Right forelimb (tissue), 1 donor: ENCODE results near the gene SZRD1.
"Not testable (repeated sequence)": the region's sequence is repeated elsewhere in the genome, so short reads cannot be mapped to it uniquely, and the experiment has no call there.

Source experiments
- DNase-seq: peaks from one replicate; pipeline ENCODE4 v3.0.0-alpha.2; 2018

The SZRD1 gene

DNA sequence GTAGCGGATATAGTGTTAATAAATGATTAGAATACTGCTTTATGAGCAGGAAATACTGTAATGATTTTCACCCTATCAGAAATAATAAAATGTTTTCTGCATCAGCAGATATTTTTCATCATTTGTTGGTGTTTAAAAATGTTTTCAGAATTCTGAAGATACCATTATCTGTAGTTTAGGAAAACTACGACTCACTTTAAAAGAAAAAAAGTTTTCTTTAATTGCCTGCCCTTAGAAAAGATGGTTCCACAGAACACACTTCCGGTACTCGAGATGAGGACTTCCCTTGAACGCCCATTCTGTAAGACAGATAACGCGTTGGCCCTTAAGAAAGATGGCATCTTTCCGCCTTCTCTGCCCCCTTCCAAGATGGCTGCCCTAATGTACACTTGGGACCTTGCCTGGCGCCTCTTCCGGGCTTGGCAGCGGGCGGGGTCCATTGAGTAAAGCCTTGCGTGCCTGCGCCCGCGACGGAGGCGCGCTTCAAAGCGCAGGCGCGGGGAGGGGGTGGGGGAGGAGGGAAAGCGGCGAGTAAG is at the start of gene SZRD1:
Gene SZRD1 (plus strand): TSS at position 521 of the 536 bp plus-strand sequence. CDS start 16 bp downstream, outside the sequence.
- peak; percentile 99 for DNase-seq

GRCh38 chr1:16318555-16318954 is 48.5 kb upstream of the SZRD1 start:
- no peak for DNase-seq

DNA sequence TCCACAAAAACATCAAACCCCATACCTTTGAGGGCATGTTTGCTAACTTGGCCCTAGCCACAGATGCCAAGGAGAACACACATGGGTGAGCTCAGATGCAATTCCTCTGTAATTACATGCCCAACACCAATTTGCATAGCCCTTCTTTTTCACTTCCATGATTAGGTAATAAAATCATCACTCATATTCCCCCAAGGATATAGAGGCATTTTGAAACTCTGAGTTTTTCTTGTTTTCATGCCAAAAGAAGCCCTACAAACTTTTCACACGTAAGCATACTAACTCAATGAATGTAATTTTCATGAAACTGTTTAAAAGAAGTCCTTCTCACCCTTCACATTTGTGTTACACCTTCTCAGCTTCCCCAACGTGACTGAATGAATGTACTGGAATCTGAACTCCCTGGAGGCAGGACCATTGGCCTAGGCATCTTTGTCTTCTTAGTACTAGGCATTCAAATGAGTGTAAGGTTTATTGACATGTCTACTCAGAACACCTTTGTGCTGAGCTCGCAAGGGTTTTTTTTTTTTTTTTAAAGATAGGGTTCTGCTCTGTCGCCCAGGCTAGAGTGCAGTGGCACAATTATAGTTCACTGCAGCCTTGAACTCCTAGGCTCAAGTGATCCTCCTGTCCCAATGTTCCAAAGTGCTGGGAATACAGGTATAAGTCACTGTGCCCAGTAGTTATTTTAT is 45.7 kb upstream of the SZRD1 start:
- DNase-seq, result no peak

DNA sequence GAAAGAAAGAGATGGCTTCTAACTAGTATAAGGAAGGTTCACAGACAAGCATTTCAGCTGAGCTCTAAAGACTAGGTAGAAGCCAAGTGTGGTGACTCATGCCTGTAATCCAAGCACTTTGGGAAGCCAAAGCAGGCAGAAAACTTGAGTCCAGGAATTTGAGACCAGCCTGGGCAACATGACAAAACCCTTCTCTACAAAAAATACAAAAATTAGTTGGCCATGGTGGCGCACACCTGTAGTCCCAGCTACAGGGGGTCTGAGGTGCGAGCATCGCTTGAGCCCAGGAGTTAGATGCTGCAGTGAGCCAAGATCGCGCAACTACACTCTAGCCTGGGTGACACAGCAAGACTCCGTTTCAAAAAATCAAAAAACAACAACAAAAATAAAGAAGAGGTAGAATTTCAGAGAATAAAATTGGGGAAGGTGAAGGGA is 42.6 kb upstream of the SZRD1 start:
- DNase-seq, result no peak

GRCh38 chr1:16326833-16327404 is 40.1 kb upstream of the SZRD1 start:
- DNase-seq, result no peak

GRCh38 chr1:16334655-16335340 is 32.2 kb upstream of the SZRD1 start:
- no peak for DNase-seq

DNA sequence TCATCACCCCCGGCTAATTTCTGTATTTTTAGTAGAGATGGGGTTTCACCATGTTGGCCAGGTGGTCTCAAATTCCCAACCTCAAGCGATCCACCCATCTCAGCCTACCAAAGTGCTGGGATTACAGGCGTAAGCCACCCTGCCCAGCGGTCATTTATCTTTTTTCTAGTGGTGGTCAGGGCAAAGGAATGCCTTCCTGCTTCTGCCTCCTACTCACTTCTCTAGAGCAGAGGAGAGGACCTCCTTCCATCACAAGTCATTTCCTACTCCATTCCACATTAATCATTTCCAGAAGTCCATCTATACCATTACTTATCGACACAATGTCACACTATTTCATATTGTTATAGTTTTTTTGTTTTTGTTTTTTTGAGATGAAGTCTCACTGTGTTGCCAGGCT is 28.1 kb upstream of the SZRD1 start:
- no peak for DNase-seq

DNA sequence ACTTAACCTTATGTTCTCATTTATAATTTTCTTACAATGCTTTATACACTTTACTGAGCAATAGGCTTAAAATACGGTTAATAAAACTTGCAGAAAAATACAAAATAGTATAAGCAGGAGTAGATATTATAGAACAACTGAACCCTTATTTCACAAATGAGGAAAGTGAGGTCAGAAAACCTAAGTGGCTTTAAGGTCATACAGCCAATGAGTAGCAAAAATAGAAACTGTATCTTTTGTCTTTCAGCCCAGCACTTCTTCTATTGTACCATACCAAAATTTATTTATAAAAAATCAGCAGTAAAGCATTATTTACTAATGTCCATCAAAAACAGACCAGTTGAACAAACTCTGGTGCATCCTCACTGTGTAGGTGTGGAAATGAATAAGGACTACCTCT is 26.4 kb upstream of the SZRD1 start:
- DNase-seq, result no peak

DNA sequence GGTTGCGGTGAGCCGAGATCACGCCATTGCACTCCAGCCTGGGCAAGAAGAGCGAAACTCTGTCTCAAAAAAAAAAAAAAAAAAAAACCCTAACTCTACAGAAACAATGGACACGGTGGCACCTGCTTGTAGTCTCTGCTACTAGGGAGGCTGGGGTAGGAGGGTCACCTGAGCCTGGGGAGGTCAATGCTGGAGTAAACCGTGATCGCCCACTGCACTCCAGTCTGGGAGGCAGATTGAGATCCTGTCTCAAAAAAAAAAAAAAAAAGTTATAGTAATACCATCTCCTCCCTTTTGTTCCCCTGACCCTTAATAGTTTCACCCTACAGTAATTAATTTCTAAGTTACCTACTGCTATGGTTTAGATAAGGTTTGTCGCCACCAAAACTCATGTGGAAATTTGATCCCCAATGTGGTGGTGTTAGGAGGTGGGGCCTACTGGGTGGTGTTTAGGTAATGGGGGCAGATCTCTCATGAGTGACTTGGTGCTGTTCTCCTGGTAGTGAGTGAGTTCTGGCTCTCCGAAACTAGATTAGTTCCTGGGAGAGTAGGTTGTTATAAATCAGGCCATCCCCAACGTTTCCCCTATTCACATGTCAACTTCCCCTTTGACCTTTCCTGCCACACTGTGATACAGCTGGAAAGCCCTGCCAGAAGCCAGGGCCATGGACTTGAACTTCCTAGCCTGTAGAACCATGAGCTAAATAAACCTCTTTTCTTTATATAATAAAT is 24.5 kb upstream of the SZRD1 start:
- no peak for DNase-seq

- not testable (repeated sequence) for DNase-seq
These were observed 23.8 kb upstream of the SZRD1 start for GRCh38 chr1:16343276-16343675.

DNA sequence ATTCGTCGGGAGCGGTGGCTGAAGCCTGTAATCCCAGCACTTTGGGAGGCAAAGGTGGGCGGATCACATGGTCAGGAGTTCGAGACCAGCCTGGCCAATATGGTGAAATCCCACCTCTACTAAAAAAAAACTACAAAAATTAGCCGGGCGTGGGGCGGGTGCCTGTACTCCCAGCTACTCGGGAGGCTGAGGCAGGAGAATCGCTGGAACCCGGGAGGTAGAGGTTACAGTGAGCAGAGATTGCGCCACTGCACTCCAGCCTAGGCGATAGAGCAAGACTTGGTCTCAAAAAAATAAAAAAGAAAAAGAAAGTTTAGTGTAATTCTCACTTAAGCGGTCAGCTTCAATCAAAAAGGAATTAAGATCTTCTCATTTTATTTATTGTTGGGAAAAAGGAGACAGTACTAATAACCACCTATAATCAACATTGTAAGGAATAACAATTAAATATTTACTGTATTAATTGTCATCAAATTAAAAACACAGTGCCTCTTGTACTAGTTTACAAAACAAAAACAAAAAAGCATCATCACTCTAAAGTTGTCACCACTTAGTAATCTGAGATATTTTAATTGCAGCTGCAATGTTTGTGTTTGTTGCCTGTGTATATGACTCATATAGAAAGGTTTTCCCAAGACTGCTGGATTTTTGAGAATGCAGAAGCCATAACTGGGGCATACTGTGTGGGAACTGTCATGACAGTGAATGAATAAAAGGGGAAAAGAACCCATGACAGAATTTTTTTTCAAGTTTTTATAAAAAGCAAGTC is 18.4 kb upstream of the SZRD1 start:
- DNase-seq, result no peak

- DNase-seq, result no peak
These were observed 17.1 kb upstream of the SZRD1 start for GRCh38 chr1:16349847-16350406.

- DNase-seq, result no peak
These were observed 15.5 kb upstream of the SZRD1 start for GRCh38 chr1:16351456-16351993.

GRCh38 chr1:16351994-16352841 is 14.8 kb upstream of the SZRD1 start, which contains the start of gene FBXO42:
TSS of gene FBXO42 (minus strand) at chr1:16352480. CDS start at chr1:16315418, 37,062 bp downstream.
- DNase-seq, result peak; percentile 97

GRCh38 chr1:16352842-16353535 is 14.1 kb upstream of the SZRD1 start:
- DNase-seq, result no peak

GRCh38 chr1:16354619-16355018 is 12.4 kb upstream of the SZRD1 start:
- no peak for DNase-seq

DNA sequence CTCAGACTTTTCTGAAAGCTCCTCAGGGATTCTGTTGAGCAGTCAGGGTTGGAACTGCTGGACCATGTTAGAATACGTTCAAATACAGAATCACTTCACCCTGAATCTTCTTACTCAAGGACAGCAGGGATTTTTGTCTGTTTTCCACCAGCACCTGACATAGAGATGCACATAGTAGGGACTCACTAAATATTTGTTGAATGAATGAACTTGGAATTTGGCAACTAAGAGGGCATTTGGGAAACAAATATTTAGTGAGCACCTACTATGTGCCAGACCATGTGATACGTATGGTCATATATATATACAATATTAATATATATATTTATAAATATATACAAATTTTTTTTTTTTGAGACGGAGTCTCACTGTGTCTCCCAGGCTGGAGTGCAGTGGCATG is 10.2 kb upstream of the SZRD1 start:
- DNase-seq, result no peak

DNA sequence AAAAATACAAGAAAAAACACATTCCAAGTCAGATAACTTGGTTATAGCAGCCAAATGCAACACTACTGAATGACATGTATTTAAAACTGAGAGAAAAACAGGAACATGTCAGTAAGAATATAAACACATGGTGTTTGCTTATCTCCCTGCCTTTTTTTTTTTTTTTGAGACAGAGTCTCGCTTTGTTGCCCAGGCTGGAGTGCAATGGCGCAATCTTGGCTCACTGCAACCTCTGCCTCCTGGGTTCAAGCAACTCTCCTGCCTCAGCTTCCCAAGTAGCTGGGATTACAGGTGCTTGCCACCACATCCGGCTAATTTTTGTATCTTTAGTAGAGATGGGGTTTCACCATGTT is 1.9 kb upstream of the SZRD1 start:
- not testable (repeated sequence) for DNase-seq

DNA sequence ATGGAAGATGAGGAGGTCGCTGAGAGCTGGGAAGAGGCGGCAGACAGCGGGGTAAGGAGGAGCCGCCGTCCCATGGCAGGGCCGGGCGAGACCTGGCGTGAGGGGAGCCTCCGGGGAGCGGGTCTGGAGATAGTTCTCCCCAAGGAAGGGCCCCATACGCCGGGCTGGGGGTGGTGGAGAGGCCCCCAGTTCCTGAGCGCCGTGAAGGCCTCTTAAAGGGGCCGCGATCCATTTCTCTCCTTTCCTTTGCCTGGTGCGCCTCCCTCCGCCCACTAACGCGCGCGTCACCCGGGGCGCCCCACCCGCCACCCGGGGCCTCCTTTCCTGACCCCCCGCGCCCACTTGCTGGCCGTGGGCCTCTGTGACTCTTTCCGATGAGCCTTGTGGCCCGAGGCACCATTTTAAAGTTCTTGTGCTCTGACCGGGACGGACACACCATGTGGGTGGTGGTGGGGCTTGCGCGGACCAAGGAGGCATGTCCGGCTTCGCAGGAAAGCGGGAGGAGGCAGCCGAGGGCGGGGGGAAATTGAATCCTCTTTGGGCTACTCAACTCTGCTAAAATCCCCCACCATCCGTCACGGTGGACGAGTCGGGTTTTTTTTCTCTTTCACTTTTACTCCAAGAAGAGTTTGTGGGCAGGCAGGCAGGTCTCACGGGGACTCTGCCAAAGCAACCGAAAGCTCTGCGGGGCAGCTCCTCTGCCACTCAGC is 371 bp downstream of the SZRD1 start:
- peak; percentile 94 for DNase-seq
